ENCODE data around the gene SIRPA. TPM values are rescaled to one million over a fixed set of nuclear protein-coding genes. Genes with fewer than 3 reads are reported as not detected.

Gene SIRPA
- total RNA-seq, 1 donor from 2014 or later: 5.0 TPM

DNA sequence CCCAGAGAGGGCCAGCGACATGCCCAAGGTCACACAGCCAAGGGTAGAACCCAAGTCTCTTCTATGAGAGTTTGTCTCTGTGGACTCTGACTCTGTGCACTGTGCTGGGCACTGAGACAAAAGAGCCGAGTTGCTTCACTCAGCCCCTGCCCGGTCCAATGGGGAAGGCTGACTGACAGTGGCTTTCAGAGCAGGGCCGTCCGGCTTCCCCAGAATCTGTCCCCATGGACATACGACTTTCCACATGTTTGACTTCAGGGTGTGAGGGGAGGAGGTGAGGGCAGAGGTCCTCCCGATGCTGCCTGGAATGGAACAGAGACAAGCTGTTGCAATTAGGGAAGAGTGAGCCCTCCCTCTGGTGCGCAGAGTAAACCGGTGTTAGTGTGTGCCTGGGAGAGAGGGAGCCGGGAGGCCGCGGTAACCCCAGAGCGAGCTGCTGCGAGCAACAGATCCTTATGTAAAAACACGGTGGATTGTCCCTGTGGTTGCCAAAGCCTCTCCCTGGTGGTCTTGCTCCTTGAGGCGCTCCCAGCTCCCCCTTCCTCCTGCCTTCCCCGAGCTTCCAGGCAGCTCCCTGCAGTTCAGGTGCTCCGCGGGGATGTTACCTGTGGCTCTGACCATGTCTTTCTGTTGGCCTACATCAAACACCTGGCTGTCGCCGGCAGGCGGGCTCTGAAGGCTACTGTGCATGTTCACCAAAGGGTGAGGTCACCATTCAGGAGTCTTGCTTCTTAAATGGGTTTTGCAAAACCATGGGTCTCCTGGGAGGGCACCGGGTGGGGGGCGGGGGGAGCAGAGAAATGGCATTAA lies 672 bp downstream of the SIRPA start:
- Histone ChIP-seq H3K27me3 (ENCODE audit: control insufficient read depth, insufficient read depth, low read length) (no peaks in the 10 kb centered on the region), H3K4me3 (ENCODE audit: low read depth, low read length) (peak overlapping the region; percentile 60), H3K36me3 (ENCODE audit: control insufficient read depth, insufficient read depth, low read length) (peaks cover 2% of the 10 kb centered on the region)
- DNase-seq (ENCODE audit: low read depth) (no peak), FAIRE-seq (peak; percentile 55)
- TF ChIP-seq, protein P1, sequence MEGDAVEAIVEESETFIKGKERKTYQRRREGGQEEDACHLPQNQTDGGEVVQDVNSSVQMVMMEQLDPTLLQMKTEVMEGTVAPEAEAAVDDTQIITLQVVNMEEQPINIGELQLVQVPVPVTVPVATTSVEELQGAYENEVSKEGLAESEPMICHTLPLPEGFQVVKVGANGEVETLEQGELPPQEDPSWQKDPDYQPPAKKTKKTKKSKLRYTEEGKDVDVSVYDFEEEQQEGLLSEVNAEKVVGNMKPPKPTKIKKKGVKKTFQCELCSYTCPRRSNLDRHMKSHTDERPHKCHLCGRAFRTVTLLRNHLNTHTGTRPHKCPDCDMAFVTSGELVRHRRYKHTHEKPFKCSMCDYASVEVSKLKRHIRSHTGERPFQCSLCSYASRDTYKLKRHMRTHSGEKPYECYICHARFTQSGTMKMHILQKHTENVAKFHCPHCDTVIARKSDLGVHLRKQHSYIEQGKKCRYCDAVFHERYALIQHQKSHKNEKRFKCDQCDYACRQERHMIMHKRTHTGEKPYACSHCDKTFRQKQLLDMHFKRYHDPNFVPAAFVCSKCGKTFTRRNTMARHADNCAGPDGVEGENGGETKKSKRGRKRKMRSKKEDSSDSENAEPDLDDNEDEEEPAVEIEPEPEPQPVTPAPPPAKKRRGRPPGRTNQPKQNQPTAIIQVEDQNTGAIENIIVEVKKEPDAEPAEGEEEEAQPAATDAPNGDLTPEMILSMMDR (IDR thresholded peaks at IDR 0.05; ENCODE audit: insufficient read depth, low read length, severe bottlenecking): peak; percentile 3

DNA sequence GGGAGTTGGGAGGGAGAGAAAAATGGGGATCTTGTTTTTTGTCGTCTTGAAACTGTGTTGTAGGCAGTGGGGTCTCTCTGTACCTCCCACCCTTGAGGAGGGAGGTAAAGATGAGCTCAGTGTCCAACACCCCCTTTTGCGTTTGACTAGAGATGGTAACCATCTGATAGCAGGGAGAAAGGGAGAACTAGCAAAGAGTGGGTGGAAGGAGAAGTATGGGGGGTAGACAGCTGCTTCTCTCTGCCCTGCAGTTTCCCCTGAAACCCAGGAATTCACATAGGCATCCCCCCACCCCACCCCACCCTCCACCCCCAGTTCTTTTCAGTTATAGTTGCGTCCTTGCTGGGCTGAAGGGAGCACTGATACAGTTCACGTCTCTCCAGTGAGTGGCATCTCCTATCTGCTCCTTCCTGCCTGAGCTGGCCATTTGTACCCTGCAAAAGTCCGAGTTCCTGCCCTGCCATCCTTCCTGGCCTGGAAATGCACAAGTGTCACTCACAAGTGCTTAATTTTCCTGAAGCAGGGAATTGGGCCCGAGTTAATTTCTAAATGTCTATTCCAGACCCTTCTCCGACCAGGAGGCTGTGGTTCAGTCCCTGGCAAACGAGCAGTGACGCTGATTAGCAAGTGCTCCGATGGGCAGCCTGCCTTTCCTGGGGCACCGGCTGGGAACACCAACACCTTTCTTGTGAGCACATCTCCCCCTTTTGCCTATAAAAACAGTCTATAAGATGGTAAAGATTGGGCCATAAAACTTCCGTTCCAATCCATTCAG lies 1.5 kb downstream of the SIRPA start:
- no peaks in the 10 kb centered on the region for H3K27me3 ChIP-seq (ENCODE audit: control insufficient read depth, insufficient read depth, low read length)
- TF ChIP-seq, protein P1 (IDR thresholded peaks at IDR 0.05; ENCODE audit: insufficient read depth, low read length, severe bottlenecking): no peak
- FAIRE-seq (no peak), DNase-seq (ENCODE audit: low read depth) (no peak)
- H3K36me3 ChIP-seq (ENCODE audit: control insufficient read depth, insufficient read depth, low read length): peaks cover 3% of the 10 kb centered on the region
- H3K4me3 ChIP-seq (ENCODE audit: low read depth, low read length): peak overlapping the region; percentile 60

DNA sequence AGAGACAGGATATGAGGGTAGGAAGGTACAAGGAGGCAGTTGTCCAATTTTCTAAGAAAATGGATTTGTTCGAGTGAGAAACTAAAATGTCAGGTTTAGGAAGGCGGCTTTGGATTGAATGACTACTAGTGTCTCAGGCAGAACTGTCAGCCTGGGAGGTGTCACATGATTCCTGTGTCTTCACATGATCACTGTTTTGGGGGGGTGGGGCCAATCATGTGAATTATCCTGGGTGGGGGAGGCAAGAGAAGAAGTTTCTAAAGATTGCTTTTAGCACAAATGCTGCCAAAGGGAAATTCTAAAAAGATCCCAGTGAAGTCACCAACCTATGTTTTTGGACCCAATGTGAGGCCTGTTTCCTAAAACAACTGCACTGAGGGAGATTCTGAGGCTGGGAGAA lies 2.3 kb downstream of the SIRPA start:
- FAIRE-seq (no peak), DNase-seq (ENCODE audit: low read depth) (no peak)
- Histone ChIP-seq H3K4me3 (ENCODE audit: low read depth, low read length) (no peak overlapping the region), H3K27me3 (ENCODE audit: control insufficient read depth, insufficient read depth, low read length) (no peaks in the 10 kb centered on the region), H3K36me3 (ENCODE audit: control insufficient read depth, insufficient read depth, low read length) (peaks cover 6% of the 10 kb centered on the region)
- TF ChIP-seq, protein P1 (IDR thresholded peaks at IDR 0.05; ENCODE audit: insufficient read depth, low read length, severe bottlenecking): no peak

DNA sequence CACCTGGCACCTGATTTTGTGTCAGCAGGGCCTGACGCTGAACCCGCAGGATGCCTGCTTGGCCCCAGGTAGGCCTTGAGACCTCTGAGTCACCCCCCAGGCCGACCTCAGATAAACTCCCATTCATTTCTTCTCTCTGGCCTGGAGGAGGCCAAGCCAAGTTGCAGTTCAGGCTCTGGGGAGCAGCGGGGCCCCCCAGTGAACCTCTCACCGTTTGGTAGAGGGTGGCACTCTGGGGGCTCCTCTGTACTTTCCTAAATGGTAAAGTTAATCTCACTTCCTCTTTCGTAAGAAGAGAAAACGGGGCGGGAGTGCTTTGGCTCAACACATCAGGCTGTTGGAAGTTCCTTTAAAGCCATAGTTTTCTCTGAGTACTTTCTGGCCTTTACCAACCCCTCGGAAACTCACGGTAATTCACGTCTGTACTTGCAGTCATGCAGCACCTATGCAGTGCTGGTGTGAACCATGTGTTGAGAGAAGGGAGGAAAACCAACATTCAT lies 2.8 kb downstream of the SIRPA start:
- no peak for FAIRE-seq
- DNase-seq (ENCODE audit: low read depth): no peak
- H3K36me3 ChIP-seq (ENCODE audit: control insufficient read depth, insufficient read depth, low read length): peaks cover 6% of the 10 kb centered on the region
- no peak overlapping the region for H3K4me3 ChIP-seq (ENCODE audit: low read depth, low read length)
- TF ChIP-seq, protein P1 (IDR thresholded peaks at IDR 0.05; ENCODE audit: insufficient read depth, low read length, severe bottlenecking): no peak
- H3K27me3 ChIP-seq (ENCODE audit: control insufficient read depth, insufficient read depth, low read length): no peaks in the 10 kb centered on the region

DNA sequence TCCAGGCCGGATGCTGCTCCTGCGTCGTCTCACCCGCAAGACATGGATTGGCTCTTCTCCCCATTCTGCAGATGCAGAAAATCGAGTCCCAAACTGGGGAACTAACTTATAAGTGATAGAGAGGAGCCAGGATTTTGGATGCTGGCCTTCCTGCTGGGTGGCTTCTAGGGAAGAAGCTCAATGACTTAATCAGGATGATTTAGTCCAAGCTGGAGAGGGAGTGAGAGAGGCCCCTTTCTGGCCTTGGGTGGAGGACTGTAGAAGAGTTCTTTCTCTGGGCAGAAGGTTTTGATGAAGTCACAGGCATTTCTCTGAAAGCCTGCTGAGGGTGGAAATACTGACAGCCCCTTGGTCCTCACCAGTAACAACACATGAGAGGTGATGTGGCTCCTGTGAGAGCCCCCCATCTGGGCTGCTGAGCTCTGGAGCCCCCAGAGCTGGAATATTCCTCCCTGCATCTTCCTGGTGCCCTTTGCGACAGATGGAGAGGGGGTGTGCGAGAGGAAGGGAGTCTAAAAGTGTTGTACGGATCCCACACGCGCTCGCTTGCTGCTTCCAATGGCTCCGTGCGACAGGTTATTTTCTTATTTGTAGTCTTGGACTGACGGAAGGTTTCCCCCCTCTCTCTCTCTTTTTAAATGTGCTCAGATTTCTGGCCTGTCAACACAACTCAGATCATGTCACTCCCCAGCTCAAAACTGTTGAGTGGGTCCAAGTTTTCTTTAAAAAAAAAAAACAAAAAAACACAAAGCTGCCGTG lies 3.5 kb downstream of the SIRPA start:
- Histone ChIP-seq H3K4me3 (ENCODE audit: low read depth, low read length) (no peak overlapping the region), H3K36me3 (ENCODE audit: control insufficient read depth, insufficient read depth, low read length) (peaks cover 9% of the 10 kb centered on the region), H3K27me3 (ENCODE audit: control insufficient read depth, insufficient read depth, low read length) (no peaks in the 10 kb centered on the region)
- FAIRE-seq: no peak
- DNase-seq (ENCODE audit: low read depth): no peak
- TF ChIP-seq, protein P1 (IDR thresholded peaks at IDR 0.05; ENCODE audit: insufficient read depth, low read length, severe bottlenecking): no peak
